BLaER1 treated with 17β-estradiol and CSF1 and Interleukin-3, amounts not matched to agents 10 nM and 100 nM (cell line): ENCODE data around the gene GRIN2C.
A peak's percentile ranks its signal among the peaks of the same experiment; 100 is the strongest.

Experiments
- H3K27ac ChIP-seq, 11 experiments: shearing (Covaris generic); formaldehyde crosslinking; 2 replicates each; pipeline ENCODE4 v1.8.1; 2022
- H3K27me3 ChIP-seq, 11 experiments: shearing (Covaris generic); formaldehyde crosslinking; 2 replicates each; pipeline ENCODE4 v1.8.1; 2022
- H3K36me3 ChIP-seq, 11 experiments: shearing (Covaris generic); formaldehyde crosslinking; 2 replicates each; pipeline ENCODE4 v1.8.1; 2022
- H3K4me1 ChIP-seq, 10 experiments: shearing (Covaris generic); formaldehyde crosslinking; 2 replicates each; pipeline ENCODE4 v1.8.1; 2022
- H3K4me2 ChIP-seq, 11 experiments: shearing (Covaris generic); formaldehyde crosslinking; 2 replicates each; pipeline ENCODE4 v1.8.1; 2022
- H3K4me3 ChIP-seq, 10 experiments: shearing (Covaris generic); formaldehyde crosslinking; 2 replicates each; pipeline ENCODE4 v1.8.1; 2022
- H3K9ac ChIP-seq, 11 experiments: shearing (Covaris generic); formaldehyde crosslinking; 2 replicates each; pipeline ENCODE4 v1.8.1; 2022
- H3K9me3 ChIP-seq, 11 experiments: shearing (Covaris generic); formaldehyde crosslinking; replicated peaks in 1 of 11; 2 replicates each; pipeline ENCODE4 v1.8.1; 2022
- H4K20me1 ChIP-seq, 11 experiments: shearing (Covaris generic); formaldehyde crosslinking; 2 replicates each; pipeline ENCODE4 v1.8.1; 2022
- Cebpa-rat ChIP-seq, 11 experiments: shearing (Covaris generic); IDR thresholded peaks; 2 replicates each; pipeline ENCODE4 v1.8.1; 2022

The GRIN2C gene

DNA sequence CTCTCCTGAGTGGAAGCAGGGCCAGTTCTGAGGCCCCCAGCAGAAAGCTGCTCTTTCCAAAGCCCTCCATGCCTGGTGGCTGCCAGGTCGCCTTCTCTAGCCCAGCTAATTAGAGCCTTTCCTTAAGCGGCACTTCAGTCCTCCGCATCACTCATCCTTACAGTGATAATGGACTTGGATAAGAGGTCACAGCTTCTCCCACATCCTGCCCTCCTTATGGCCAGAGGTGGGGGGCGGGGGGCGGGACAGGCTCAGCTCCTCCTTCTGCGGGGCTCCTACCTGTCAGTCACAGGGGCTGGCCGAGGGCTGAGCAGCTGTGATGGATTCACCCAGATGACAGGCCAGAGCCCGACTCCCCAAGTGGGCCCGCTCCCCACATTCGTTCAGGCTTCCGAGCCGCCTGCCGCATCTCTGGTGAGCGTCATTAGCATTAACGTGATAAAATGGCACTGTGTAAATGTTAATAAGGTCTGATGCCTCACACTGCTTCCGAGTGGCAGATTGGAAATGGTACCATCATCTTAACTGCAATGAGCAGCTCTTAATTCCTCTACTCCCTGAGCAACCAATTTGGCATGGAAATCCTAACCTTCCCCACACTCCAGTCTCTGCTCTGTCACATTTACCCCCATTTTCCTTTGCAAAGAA is 41.3 kb downstream of the GRIN2C start:
- Histone ChIP-seq H3K27me3 (0 out of 22 replicates have a peak, but pooled peaks cover 0 to 4% (median 0%) of the 10 kb centered on the region in 11 experiments), H3K36me3 (peaks cover 0 to 96% (median 72%) of the 10 kb centered on the region in 11 experiments; a peak in 17 of 22 replicates), H3K4me3 (no peak overlapping the region), H3K27ac (no peak overlapping the region), H4K20me1 (peaks cover 0 to 99% (median 79%) of the 10 kb centered on the region in 11 experiments; a peak in 16 of 22 replicates), H3K4me1 (peaks cover 28 to 99% (median 91%) of the 10 kb centered on the region in 10 experiments), H3K9ac (no peak overlapping the region), H3K4me2 (peak overlapping the region in 9 of 11 experiments; percentile 1 to 93 (median 69); a peak in 15 of 22 replicates), H3K9me3 (0 out of 22 replicates have a peak, but pooled peaks cover 0 to 3% (median 0%) of the 10 kb centered on the region in 11 experiments)
- no peak for TF ChIP-seq Cebpa-rat (IDR thresholded peaks at IDR 0.05)

GRCh38 chr17:74816905-74817620 is 42.6 kb downstream of the GRIN2C start:
- Histone ChIP-seq H3K27me3 (0 out of 22 replicates have a peak, but pooled peaks cover 0 to 4% (median 0%) of the 10 kb centered on the region in 11 experiments), H3K36me3 (peaks cover 0 to 94% (median 67%) of the 10 kb centered on the region in 11 experiments; a peak in 17 of 22 replicates), H3K4me3 (no peak overlapping the region), H4K20me1 (peaks cover 0 to 99% (median 75%) of the 10 kb centered on the region in 11 experiments; a peak in 15 of 22 replicates), H3K4me2 (peak overlapping the region in 5 of 11 experiments; percentile 64 to 93 (median 82); a peak in 9 of 22 replicates), H3K4me1 (peaks cover 42 to 100% (median 93%) of the 10 kb centered on the region in 10 experiments), H3K27ac (no peak overlapping the region), H3K9ac (no peak overlapping the region), H3K9me3 (0 out of 22 replicates have a peak, but pooled peaks cover 0 to 3% (median 0%) of the 10 kb centered on the region in 11 experiments)
- TF ChIP-seq Cebpa-rat (IDR thresholded peaks at IDR 0.05): no peak

GRCh38 chr17:74815550-74816370 is 43.9 kb downstream of the GRIN2C start:
- Histone ChIP-seq H3K27me3 (0 out of 22 replicates have a peak, but pooled peaks cover 0 to 4% (median 0%) of the 10 kb centered on the region in 11 experiments), H3K4me1 (peaks cover 55 to 100% (median 93%) of the 10 kb centered on the region in 10 experiments), H3K9me3 (0 out of 22 replicates have a peak, but pooled peaks cover 0 to 3% (median 0%) of the 10 kb centered on the region in 11 experiments), H4K20me1 (peaks cover 0 to 99% (median 73%) of the 10 kb centered on the region in 11 experiments; a peak in 16 of 22 replicates), H3K9ac (0 out of 22 replicates have a peak overlapping the region, but pooled peaks of 4 of the 11 experiments have one; percentile 2 to 33 (median 24)), H3K4me2 (peak overlapping the region; percentile 64 to 93 (median 82)), H3K36me3 (peaks cover 0 to 87% (median 59%) of the 10 kb centered on the region in 11 experiments; a peak in 17 of 22 replicates), H3K27ac (peak overlapping the region in 5 of 11 experiments; percentile 19 to 58 (median 45); a peak in 8 of 22 replicates), H3K4me3 (no peak overlapping the region)
- no peak for TF ChIP-seq Cebpa-rat (IDR thresholded peaks at IDR 0.05)

- TF ChIP-seq Cebpa-rat (IDR thresholded peaks at IDR 0.05): no peak
- Histone ChIP-seq H3K36me3 (peaks cover 0 to 87% (median 59%) of the 10 kb centered on the region in 11 experiments; a peak in 18 of 22 replicates), H3K9me3 (0 out of 22 replicates have a peak, but pooled peaks cover 0 to 3% (median 0%) of the 10 kb centered on the region in 11 experiments), H3K27ac (peak overlapping the region in 4 of 11 experiments; percentile 19 to 75 (median 40); a peak in 5 of 22 replicates), H3K4me2 (peak overlapping the region; percentile 64 to 93 (median 82); a peak in 21 of 22 replicates), H4K20me1 (peaks cover 0 to 99% (median 76%) of the 10 kb centered on the region in 11 experiments; a peak in 15 of 22 replicates), H3K27me3 (0 out of 22 replicates have a peak, but pooled peaks cover 0 to 4% (median 0%) of the 10 kb centered on the region in 11 experiments), H3K4me3 (no peak overlapping the region), H3K9ac (no peak overlapping the region), H3K4me1 (peaks cover 62 to 99% (median 88%) of the 10 kb centered on the region in 10 experiments)
Observed at GRCh38 chr17:74815067-74815466, 44.6 kb downstream of the GRIN2C start.

DNA sequence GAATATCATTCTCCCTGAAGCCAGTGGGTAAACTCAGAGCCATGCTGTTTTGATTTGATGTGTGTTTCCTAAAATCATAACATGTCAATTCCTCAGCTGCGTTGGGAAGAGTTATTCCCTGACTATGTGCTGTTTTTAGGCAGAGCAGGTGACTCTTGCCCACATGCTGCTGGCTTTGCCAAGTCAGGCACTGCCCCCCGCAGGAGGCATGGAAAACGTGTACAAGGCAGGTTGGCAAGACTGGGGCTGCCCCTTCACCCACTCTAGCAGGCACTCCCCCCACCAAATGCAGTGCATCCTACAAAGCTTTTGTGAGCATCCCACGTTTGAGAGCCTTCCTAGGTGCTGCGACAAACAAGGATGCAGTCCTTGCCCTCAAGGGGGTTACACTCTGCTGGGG is 45.2 kb downstream of the GRIN2C start:
- Histone ChIP-seq H3K9ac (no peak overlapping the region), H3K36me3 (peaks cover 0 to 87% (median 59%) of the 10 kb centered on the region in 11 experiments; a peak in 18 of 22 replicates), H3K9me3 (0 out of 22 replicates have a peak, but pooled peaks cover 0 to 3% (median 0%) of the 10 kb centered on the region in 11 experiments), H3K4me3 (no peak overlapping the region), H3K27me3 (no peaks in the 10 kb centered on the region), H3K4me2 (peak overlapping the region; percentile 64 to 93 (median 82)), H3K27ac (peak overlapping the region in 6 of 11 experiments; percentile 13 to 75 (median 44); a peak in 9 of 22 replicates), H4K20me1 (peaks cover 0 to 99% (median 82%) of the 10 kb centered on the region in 11 experiments; a peak in 16 of 22 replicates), H3K4me1 (peaks cover 65 to 96% (median 84%) of the 10 kb centered on the region in 10 experiments)
- no peak for TF ChIP-seq Cebpa-rat (IDR thresholded peaks at IDR 0.05)

- Histone ChIP-seq H3K4me2 (peak overlapping the region; percentile 64 to 93 (median 82)), H3K36me3 (peaks cover 0 to 86% (median 52%) of the 10 kb centered on the region in 11 experiments; a peak in 18 of 22 replicates), H3K9ac (peak overlapping the region in 9 of 11 experiments; percentile 23 to 62 (median 51); a peak in 13 of 22 replicates), H3K9me3 (0 out of 22 replicates have a peak, but pooled peaks cover 0 to 3% (median 0%) of the 10 kb centered on the region in 11 experiments), H3K27ac (peak overlapping the region in 9 of 11 experiments; percentile 33 to 75 (median 69); a peak in 17 of 22 replicates), H3K4me3 (peak overlapping the region in 1 of 10 experiments; percentile 32; a peak in 1 of 20 replicates), H3K4me1 (peaks cover 85 to 96% (median 88%) of the 10 kb centered on the region in 10 experiments), H4K20me1 (peaks cover 7 to 99% (median 91%) of the 10 kb centered on the region in 11 experiments; a peak in 19 of 22 replicates), H3K27me3 (no peaks in the 10 kb centered on the region)
- no peak for TF ChIP-seq Cebpa-rat (IDR thresholded peaks at IDR 0.05)
Observed at GRCh38 chr17:74812109-74813009, 47.3 kb downstream of the GRIN2C start.
